H9 (cell line): Measurements from ENCODE around the gene RAB27B. TPM values are rescaled to one million over a fixed set of nuclear protein-coding genes. Genes with fewer than 3 reads are reported as not detected.

Source experiments
- DNase-seq: peaks from one replicate; pipeline ENCODE4 v3.0.0-alpha.2; 2017
- H2AFZ ChIP-seq: one replicate; pipeline ENCODE4 v1.6.1; 2013; ENCODE audit warnings: mild to moderate bottlenecking, low read length, control low read depth, moderate library complexity
- H2AK5ac ChIP-seq: 2 replicates; pipeline ENCODE4 v1.6.1; 2013; ENCODE audit warnings: low read length, control low read depth, mixed read lengths; ENCODE audit not compliant: insufficient read length
- H2BK120ac ChIP-seq: one replicate; pipeline ENCODE4 v1.6.1; 2013; ENCODE audit warnings: low read depth, mild to moderate bottlenecking, low read length, control low read depth, inconsistent platforms; ENCODE audit not compliant: poor library complexity, severe bottlenecking
- H2BK12ac ChIP-seq: 2 replicates; pipeline ENCODE4 v1.6.1; 2013; ENCODE audit warnings: low read length, control low read depth, mixed read lengths, low read depth; ENCODE audit not compliant: insufficient read length
- H2BK15ac ChIP-seq: 2 replicates; pipeline ENCODE4 v1.6.1; 2013; ENCODE audit warnings: low read depth, low read length, control low read depth
- H2BK20ac ChIP-seq: one replicate; pipeline ENCODE4 v1.6.1; 2013; ENCODE audit warnings: low read depth, mild to moderate bottlenecking, low read length, control low read depth, inconsistent platforms; ENCODE audit not compliant: poor library complexity, severe bottlenecking
- H2BK5ac ChIP-seq: 2 replicates; pipeline ENCODE4 v1.6.1; 2013; ENCODE audit warnings: low read length, control low read depth, mixed read lengths; ENCODE audit not compliant: insufficient read length
- H3K14ac ChIP-seq: 2 replicates; pipeline ENCODE4 v1.6.1; 2013; ENCODE audit warnings: low read length, control low read depth; ENCODE audit not compliant: insufficient read depth
- H3K18ac ChIP-seq: 2 replicates; pipeline ENCODE4 v1.6.1; 2013; ENCODE audit warnings: low read depth, mild to moderate bottlenecking, mixed read lengths, low read length, control low read depth; ENCODE audit not compliant: insufficient read length
- H3K23ac ChIP-seq: 2 replicates; pipeline ENCODE4 v1.6.1; 2013; ENCODE audit warnings: low read length, control low read depth, mixed read lengths, low read depth; ENCODE audit not compliant: insufficient read length
- H3K23me2 ChIP-seq: 2 replicates; pipeline ENCODE4 v1.6.1; 2013; ENCODE audit warnings: low read depth, mild to moderate bottlenecking, mixed read lengths, low read length, control low read depth; ENCODE audit not compliant: insufficient read length, poor library complexity, severe bottlenecking
- H3K27ac ChIP-seq: 2 replicates; pipeline ENCODE4 v1.5.1; 2013; ENCODE audit warnings: low read length, control low read depth, mixed read lengths, low read depth; ENCODE audit not compliant: insufficient read length
- H3K27me3 ChIP-seq: 2 replicates; pipeline ENCODE4 v1.6.1; 2013; ENCODE audit warnings: low read length, control low read depth, inconsistent platforms; ENCODE audit not compliant: insufficient read depth
- H3K4ac ChIP-seq: 2 replicates; pipeline ENCODE4 v1.6.1; 2013; ENCODE audit warnings: low read depth, mild to moderate bottlenecking, control low read depth, inconsistent platforms, low read length, moderate library complexity
- H3K4me1 ChIP-seq: 2 replicates; pipeline ENCODE4 v1.6.1; 2013; ENCODE audit warnings: low read length, control low read depth, inconsistent platforms; ENCODE audit not compliant: insufficient read depth
- H3K4me2 ChIP-seq: 2 replicates; pipeline ENCODE4 v1.6.1; 2013; ENCODE audit warnings: low read length, control low read depth, mixed read lengths; ENCODE audit not compliant: insufficient read length, insufficient read depth
- H3K56ac ChIP-seq: 2 replicates; pipeline ENCODE4 v1.6.1; 2013; ENCODE audit warnings: low read depth, mild to moderate bottlenecking, mixed read lengths, low read length, control low read depth; ENCODE audit not compliant: insufficient read length
- H3K79me1 ChIP-seq: 2 replicates; pipeline ENCODE4 v1.6.1; 2013; ENCODE audit warnings: low read depth, mild to moderate bottlenecking, moderate library complexity, low read length, control low read depth, inconsistent platforms; ENCODE audit not compliant: insufficient read depth, poor library complexity, severe bottlenecking
- H3K79me2 ChIP-seq: 2 replicates; pipeline ENCODE4 v1.6.1; 2013; ENCODE audit warnings: low read length, control low read depth, inconsistent platforms; ENCODE audit not compliant: insufficient read depth
- H3K9ac ChIP-seq: 2 replicates; pipeline ENCODE4 v1.6.1; 2013; ENCODE audit warnings: low read length, control low read depth, mixed read lengths; ENCODE audit not compliant: insufficient read length; ENCODE audit errors: extremely low read depth
- H3K9me3 ChIP-seq: one replicate; pipeline ENCODE4 v1.6.1; 2013; ENCODE audit warnings: low read depth, low read length, inconsistent platforms; ENCODE audit not compliant: control insufficient read depth
- H3T11ph ChIP-seq: one replicate; pipeline ENCODE4 v1.6.1; 2013; ENCODE audit warnings: mild to moderate bottlenecking, low read length, control low read depth, inconsistent platforms
- H4K20me1 ChIP-seq: one replicate; pipeline ENCODE4 v1.6.1; 2013; ENCODE audit not compliant: control insufficient read depth, insufficient read length, insufficient read depth
- H4K5ac ChIP-seq: 2 replicates; pipeline ENCODE4 v1.6.1; 2013; ENCODE audit warnings: low read depth, mild to moderate bottlenecking, mixed read lengths, low read length, control low read depth; ENCODE audit not compliant: insufficient read length
- H4K8ac ChIP-seq: replicated peaks from 2 replicates; pipeline ENCODE4 v1.6.1; 2013; ENCODE audit warnings: low read length, control low read depth, mixed read lengths, low read depth; ENCODE audit not compliant: insufficient read length
- H4K91ac ChIP-seq: 2 replicates; pipeline ENCODE4 v1.6.1; 2013; ENCODE audit warnings: low read depth, mild to moderate bottlenecking, moderate library complexity, mixed read lengths, low read length, control low read depth; ENCODE audit not compliant: insufficient read length
- H3K27ac Mint-ChIP-seq, 3 experiments: 2 replicates in 2 of 3; 3 replicates in 1 of 3; pipeline ENCODE4 v1.8.0; 2020 to 2021; ENCODE audit warnings: mixed read lengths in 3 of 3, mild to moderate bottlenecking in 1 of 3, moderate library complexity in 1 of 3
- H3K27me3 Mint-ChIP-seq: 2 replicates; pipeline ENCODE4 v1.8.0; 2021; ENCODE audit warnings: low read depth, mild to moderate bottlenecking, moderate library complexity, mixed read lengths
- H3K36me3 Mint-ChIP-seq, 3 experiments: 2 replicates in 2 of 3; 3 replicates in 1 of 3; pipeline ENCODE4 v1.8.0; 2020 to 2021; ENCODE audit warnings: low read depth in 3 of 3, mixed read lengths in 3 of 3; ENCODE audit not compliant: insufficient read depth in 1 of 3
- H3K4me1 Mint-ChIP-seq, 2 experiments: 2 replicates each; pipeline ENCODE4 v1.8.0; 2020; ENCODE audit warnings: mixed read lengths in 2 of 2
- H3K4me3 Mint-ChIP-seq, 2 experiments: 2 replicates in 1 of 2; 3 replicates in 1 of 2; pipeline ENCODE4 v1.8.0; 2020 to 2021; ENCODE audit warnings: mild to moderate bottlenecking in 2 of 2, mixed read lengths in 2 of 2, moderate library complexity in 1 of 2
- H3K9me3 Mint-ChIP-seq, 2 experiments: 2 replicates in 1 of 2; 3 replicates in 1 of 2; pipeline ENCODE4 v1.8.0; 2020; ENCODE audit warnings: mild to moderate bottlenecking in 2 of 2, mixed read lengths in 2 of 2, moderate library complexity in 1 of 2
- CTCF ChIP-seq: fragments of 200-600 bp; sonication (generic); conservative IDR thresholded peaks from 3 replicates; pipeline ENCODE4 v1.8.0; 2021; ENCODE audit warnings: antibody characterized with exemption, mild to moderate bottlenecking
- WGBS: extraction: QIAGEN DNeasy Blood & Tissue Kit; methylation state at CpG from one replicate; pipeline ENCODE4 v1.1.7; 2013; ENCODE audit warnings: missing lambda C conversion rate, low lambda C conversion rate, mixed read lengths; ENCODE audit not compliant: insufficient read length; ENCODE audit errors: extremely low coverage; 5-methylcytosine and 5-hydroxymethylcytosine counted together
- total RNA-seq: library from RNA; stranded (reverse); gene quantifications from 2 replicates; pipeline ENCODE4 v1.2.1, GENCODE V29; 2021

The RAB27B gene
- total RNA-seq, 1 experiment from 2014 or later: 0.15 TPM

GRCh38 chr18:54888378-54888777 lies 60.1 kb downstream of the RAB27B start:
- H3K79me2 ChIP-seq: no peaks in the 10 kb centered on the region
- peaks cover 5% of the 10 kb centered on the region for H3K27me3 Mint-ChIP-seq
- H2BK15ac ChIP-seq: no peak overlapping the region
- no peaks in the 10 kb centered on the region for H3K27me3 ChIP-seq
- H4K20me1 ChIP-seq: no peaks in the 10 kb centered on the region
- no peaks in the 10 kb centered on the region for H3K23me2 ChIP-seq
- no peak overlapping the region for H4K5ac ChIP-seq
- H3K4me3 Mint-ChIP-seq: no peak overlapping the region
- H3K14ac ChIP-seq: no peak overlapping the region
- H3T11ph ChIP-seq: no peak overlapping the region
- no peak overlapping the region for H2BK12ac ChIP-seq
- no peaks in the 10 kb centered on the region for H3K9me3 Mint-ChIP-seq
- no peak overlapping the region for H2BK120ac ChIP-seq
- no peak overlapping the region for H3K4me2 ChIP-seq
- H3K23ac ChIP-seq: no peak overlapping the region
- WGBS: no CpG with 5 or more reads among the region's 2 CpGs
- no peak overlapping the region for H2BK20ac ChIP-seq
- no peak for TF ChIP-seq CTCF
- H3K4me1 ChIP-seq: no peaks in the 10 kb centered on the region
- no peak overlapping the region for H2AFZ ChIP-seq
- H3K27ac Mint-ChIP-seq: no peak overlapping the region
- no peak for DNase-seq
- H2BK5ac ChIP-seq: no peak overlapping the region
- no peak overlapping the region for H3K4ac ChIP-seq
- no peaks in the 10 kb centered on the region for H3K36me3 Mint-ChIP-seq
- H3K9me3 ChIP-seq: no peaks in the 10 kb centered on the region
- H4K91ac ChIP-seq: no peak overlapping the region
- H2AK5ac ChIP-seq: no peak overlapping the region
- no peak overlapping the region for H3K27ac ChIP-seq
- H3K56ac ChIP-seq: no peak overlapping the region
- no peak overlapping the region for H3K9ac ChIP-seq
- no peak overlapping the region for H3K18ac ChIP-seq
- H4K8ac ChIP-seq: no peak overlapping the region
- no peaks in the 10 kb centered on the region for H3K79me1 ChIP-seq
- no peaks in the 10 kb centered on the region for H3K4me1 Mint-ChIP-seq
